ENCODE measurements around the gene RIC3. TPM values are rescaled to one million over a fixed set of nuclear protein-coding genes. Genes with fewer than 3 reads are reported as not detected.

RIC3 gene
- total RNA-seq, 1 experiment from 2014 or later, result 23.7 TPM

GRCh38 chr11:8100605-8101004, 68.2 kb downstream of the RIC3 start:
- no peak for DNase-seq
- Histone ChIP-seq H3K79me2 (ENCODE audit: insufficient read depth, low read length) (no peaks in the 10 kb centered on the region), H3K9me3 (ENCODE audit: control insufficient read depth, low read depth, low read length) (no peaks in the 10 kb centered on the region), H2AK5ac (ENCODE audit: insufficient read length, low read length) (no peak overlapping the region), H3K18ac (ENCODE audit: insufficient read length, low read depth, low read length) (no peak overlapping the region), H3K23me2 (ENCODE audit: insufficient read length, low read depth, low read length, poor library complexity, severe bottlenecking) (no peaks in the 10 kb centered on the region), H3K9ac (ENCODE audit: extremely low read depth, insufficient read length, low read length) (no peak overlapping the region), H3T11ph (ENCODE audit: low read length) (no peak overlapping the region), H2BK15ac (ENCODE audit: low read depth, low read length) (no peak overlapping the region), H2BK120ac (ENCODE audit: low read depth, low read length, poor library complexity, severe bottlenecking) (no peak overlapping the region), H4K8ac (replicated peaks; ENCODE audit: insufficient read length, low read depth, low read length) (no peak overlapping the region), H2BK5ac (ENCODE audit: insufficient read length, low read length) (no peak overlapping the region), H4K91ac (ENCODE audit: insufficient read length, low read depth, low read length) (no peak overlapping the region), H2BK20ac (ENCODE audit: low read depth, low read length, poor library complexity, severe bottlenecking) (no peak overlapping the region), H3K23ac (ENCODE audit: insufficient read length, low read depth, low read length) (no peak overlapping the region), H3K4ac (ENCODE audit: low read depth, low read length) (no peak overlapping the region), H3K4me2 (ENCODE audit: insufficient read depth, insufficient read length, low read length) (no peak overlapping the region), H2AFZ (ENCODE audit: low read length) (no peak overlapping the region), H4K20me1 (ENCODE audit: control insufficient read depth, insufficient read depth, insufficient read length) (no peaks in the 10 kb centered on the region), H3K27me3 (ENCODE audit: insufficient read depth, low read length) (no peaks in the 10 kb centered on the region), H3K4me1 (ENCODE audit: insufficient read depth, low read length) (no peaks in the 10 kb centered on the region), H2BK12ac (ENCODE audit: insufficient read length, low read depth, low read length) (no peak overlapping the region), H3K14ac (ENCODE audit: insufficient read depth, low read length) (no peak overlapping the region), H4K5ac (ENCODE audit: insufficient read length, low read depth, low read length) (no peak overlapping the region), H3K79me1 (ENCODE audit: insufficient read depth, low read depth, low read length, poor library complexity, severe bottlenecking) (no peaks in the 10 kb centered on the region), H3K56ac (ENCODE audit: insufficient read length, low read depth, low read length) (no peak overlapping the region), H3K27ac (ENCODE audit: insufficient read length, low read depth, low read length) (no peak overlapping the region)
- H3K27ac Mint-ChIP-seq, result no peak overlapping the region
- peaks cover 2% of the 10 kb centered on the region; the same call in 1 of the 2 replicates for H3K27me3 Mint-ChIP-seq (ENCODE audit: low read depth)
- H3K9me3 Mint-ChIP-seq, result no peaks in the 10 kb centered on the region
- no peaks in the 10 kb centered on the region for H3K4me1 Mint-ChIP-seq
- H3K36me3 Mint-ChIP-seq (ENCODE audit: insufficient read depth in 1 of 3, low read depth in 3 of 3), result peaks cover 14 to 48% (median 20%) of the 10 kb centered on the region in 3 experiments; a peak in 5 of 7 replicates
- WGBS (ENCODE audit: extremely low coverage, insufficient read length, low lambda C conversion rate), result no CpG with 5 or more reads among the region's 8 CpGs
- TF ChIP-seq, protein P1, sequence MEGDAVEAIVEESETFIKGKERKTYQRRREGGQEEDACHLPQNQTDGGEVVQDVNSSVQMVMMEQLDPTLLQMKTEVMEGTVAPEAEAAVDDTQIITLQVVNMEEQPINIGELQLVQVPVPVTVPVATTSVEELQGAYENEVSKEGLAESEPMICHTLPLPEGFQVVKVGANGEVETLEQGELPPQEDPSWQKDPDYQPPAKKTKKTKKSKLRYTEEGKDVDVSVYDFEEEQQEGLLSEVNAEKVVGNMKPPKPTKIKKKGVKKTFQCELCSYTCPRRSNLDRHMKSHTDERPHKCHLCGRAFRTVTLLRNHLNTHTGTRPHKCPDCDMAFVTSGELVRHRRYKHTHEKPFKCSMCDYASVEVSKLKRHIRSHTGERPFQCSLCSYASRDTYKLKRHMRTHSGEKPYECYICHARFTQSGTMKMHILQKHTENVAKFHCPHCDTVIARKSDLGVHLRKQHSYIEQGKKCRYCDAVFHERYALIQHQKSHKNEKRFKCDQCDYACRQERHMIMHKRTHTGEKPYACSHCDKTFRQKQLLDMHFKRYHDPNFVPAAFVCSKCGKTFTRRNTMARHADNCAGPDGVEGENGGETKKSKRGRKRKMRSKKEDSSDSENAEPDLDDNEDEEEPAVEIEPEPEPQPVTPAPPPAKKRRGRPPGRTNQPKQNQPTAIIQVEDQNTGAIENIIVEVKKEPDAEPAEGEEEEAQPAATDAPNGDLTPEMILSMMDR (conservative IDR thresholded peaks at IDR 0.05), result no peak
- no peak overlapping the region for H3K4me3 Mint-ChIP-seq

All from H9 (cell line).